GM13976 (cell line): ENCODE measurements around the gene NPAS2.

Source experiments
- DNase-seq: peaks from one replicate; pipeline ENCODE4 v3.0.0; 2012; ENCODE audit warnings: low spot score
- in situ Hi-C: fragments of 300-500 bp; cut with MboI; formaldehyde crosslinking; loops from one replicate; pipeline ENCODE4 v1.12.0; 2022; ENCODE audit warnings: low sequenced_read_pairs, mixed read lengths, inconsistent platforms; ENCODE audit not compliant: unreplicated experiment
- TF ChIP-seq, protein P1 (sequence below): IDR thresholded peaks from 2 replicates; pipeline ENCODE4 v1.5.1; 2012; ENCODE audit warnings: borderline replicate concordance, mild to moderate bottlenecking; ENCODE audit not compliant: insufficient read depth; ENCODE audit errors: extremely low read depth, missing control alignments, control extremely low read depth

Gene NPAS2

DNA sequence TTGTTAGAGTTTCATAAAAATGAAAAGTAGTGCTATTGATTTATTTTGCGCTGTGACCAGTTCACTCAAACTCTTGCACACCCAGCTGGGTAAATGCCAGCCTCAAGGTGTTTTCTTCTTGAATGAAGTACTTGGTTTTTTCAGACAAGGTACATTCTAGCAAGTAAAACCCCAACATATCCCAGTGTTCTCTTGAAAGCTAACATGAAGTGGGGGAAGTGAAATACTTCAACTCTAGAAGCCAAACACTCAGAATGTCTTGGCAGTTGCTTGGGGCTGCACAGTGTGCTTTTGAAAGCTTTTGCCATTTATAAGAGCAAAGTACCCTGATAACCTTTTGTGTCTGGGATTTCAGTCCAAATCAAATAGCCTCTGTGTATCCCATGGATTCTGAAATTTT, 13.4 kb downstream of the NPAS2 start:
- DNase-seq = no peak
- TF ChIP-seq, protein P1, sequence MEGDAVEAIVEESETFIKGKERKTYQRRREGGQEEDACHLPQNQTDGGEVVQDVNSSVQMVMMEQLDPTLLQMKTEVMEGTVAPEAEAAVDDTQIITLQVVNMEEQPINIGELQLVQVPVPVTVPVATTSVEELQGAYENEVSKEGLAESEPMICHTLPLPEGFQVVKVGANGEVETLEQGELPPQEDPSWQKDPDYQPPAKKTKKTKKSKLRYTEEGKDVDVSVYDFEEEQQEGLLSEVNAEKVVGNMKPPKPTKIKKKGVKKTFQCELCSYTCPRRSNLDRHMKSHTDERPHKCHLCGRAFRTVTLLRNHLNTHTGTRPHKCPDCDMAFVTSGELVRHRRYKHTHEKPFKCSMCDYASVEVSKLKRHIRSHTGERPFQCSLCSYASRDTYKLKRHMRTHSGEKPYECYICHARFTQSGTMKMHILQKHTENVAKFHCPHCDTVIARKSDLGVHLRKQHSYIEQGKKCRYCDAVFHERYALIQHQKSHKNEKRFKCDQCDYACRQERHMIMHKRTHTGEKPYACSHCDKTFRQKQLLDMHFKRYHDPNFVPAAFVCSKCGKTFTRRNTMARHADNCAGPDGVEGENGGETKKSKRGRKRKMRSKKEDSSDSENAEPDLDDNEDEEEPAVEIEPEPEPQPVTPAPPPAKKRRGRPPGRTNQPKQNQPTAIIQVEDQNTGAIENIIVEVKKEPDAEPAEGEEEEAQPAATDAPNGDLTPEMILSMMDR = no peak
- in situ Hi-C loops = no loop called here

DNA sequence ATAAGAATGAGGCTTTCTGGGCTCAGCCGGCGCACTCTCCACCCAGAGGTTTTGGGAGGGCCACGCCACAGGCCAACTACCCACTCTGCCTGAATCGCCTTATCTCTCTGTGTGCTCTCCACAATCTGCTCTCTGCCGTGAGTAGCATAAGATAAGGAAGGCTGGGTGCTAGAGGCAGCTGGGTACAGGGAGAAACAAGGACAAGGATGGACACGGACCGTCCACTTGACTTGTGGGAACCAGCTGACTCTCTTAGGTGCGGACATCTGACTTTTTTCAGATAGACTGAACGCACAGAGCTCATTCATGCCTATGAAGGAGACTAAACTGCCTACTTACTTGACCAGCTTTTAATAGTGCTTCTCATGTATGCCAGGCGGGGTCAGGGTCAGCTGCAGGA, 14.3 kb downstream of the NPAS2 start:
- in situ Hi-C loops = no loop called here
- DNase-seq = no peak
- TF ChIP-seq, protein P1 = no peak

DNA sequence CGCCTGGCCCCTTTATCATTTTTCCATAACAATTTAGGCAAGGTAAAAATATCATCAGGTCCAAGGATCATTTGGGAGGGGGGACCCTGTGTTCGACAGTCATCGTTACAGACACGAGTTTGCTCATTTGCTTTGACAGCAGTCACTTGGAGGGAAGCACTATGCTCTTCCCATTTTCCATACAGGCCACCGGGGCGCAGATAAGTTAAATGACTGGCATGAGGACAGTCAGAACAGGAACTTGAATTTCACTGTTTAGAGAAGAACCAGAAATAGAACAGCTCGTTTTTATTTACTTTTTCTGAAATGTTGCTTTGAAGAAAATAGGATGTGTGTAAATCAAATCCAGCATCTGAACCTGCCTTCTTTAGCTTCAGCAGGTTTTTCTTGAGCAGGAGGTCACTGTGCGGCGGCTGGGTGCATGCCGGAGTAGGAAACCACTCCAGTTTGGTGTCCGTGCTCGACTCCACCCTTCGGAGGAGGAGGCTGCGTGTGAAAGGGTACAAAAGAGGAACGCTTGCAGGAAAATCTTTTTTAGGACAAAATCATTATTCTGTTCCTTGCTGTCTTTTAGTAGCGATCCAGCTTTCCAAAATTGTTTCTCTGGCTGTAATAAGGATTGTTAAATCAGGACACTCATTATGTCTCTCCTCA, 15.2 kb downstream of the NPAS2 start:
- in situ Hi-C loops = no loop called here
- TF ChIP-seq, protein P1 = no peak
- no peak for DNase-seq

DNA sequence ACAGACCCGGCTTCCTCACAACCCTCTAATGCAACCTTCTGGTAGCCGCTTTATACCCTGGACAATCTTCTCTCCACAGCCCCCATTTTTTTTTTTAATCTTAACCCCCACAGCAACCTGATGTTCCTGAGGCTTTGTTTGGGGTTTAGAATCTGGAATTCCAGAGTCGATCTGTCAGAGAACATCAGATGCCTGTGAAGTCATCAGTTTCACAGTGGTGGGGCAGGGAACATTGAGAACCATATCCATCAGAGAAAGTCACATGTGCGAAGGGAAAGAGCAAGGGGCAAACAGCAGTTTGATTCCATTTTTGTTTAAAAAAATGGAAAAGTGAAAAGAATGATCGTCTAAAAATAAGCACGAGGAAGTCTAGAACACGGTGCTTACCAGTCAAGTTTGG, 20.6 kb downstream of the NPAS2 start:
- in situ Hi-C loops = no loop called here
- TF ChIP-seq, protein P1 = no peak
- no peak for DNase-seq

DNA sequence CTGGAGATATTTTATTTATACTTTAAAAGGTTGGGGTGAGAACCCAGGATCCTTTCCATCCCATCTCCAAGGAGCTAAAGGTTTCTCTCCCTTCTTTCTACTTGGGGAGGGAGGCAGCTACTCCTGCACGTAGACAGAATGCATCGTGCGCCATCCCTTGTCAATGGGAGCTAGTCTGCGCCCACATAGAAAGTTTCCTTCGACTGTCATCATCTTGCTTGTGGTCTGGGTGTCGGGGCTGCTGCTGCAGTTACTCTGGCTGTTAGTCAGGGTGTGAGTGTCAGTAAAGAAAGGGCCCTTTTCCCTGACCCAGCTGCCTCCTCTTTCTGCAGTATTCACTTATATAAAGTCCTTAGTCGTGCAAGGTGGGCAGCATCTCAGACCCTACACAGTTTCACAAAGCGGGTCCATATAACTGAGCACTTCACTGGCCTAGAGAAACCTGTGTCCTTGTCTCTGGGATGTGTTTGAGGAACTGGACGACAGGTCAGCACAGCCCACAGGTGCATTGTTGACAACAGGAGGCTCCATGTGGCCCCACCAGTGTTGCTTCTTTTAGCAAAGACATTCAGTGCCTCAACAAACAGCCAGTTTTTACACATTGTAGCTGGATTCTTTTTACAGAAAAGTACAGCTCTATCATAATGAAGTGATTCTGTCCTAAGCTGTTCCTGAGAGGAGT, 22.4 kb downstream of the NPAS2 start:
- in situ Hi-C loops = no loop called here
- TF ChIP-seq, protein P1 = no peak
- DNase-seq = no peak

DNA sequence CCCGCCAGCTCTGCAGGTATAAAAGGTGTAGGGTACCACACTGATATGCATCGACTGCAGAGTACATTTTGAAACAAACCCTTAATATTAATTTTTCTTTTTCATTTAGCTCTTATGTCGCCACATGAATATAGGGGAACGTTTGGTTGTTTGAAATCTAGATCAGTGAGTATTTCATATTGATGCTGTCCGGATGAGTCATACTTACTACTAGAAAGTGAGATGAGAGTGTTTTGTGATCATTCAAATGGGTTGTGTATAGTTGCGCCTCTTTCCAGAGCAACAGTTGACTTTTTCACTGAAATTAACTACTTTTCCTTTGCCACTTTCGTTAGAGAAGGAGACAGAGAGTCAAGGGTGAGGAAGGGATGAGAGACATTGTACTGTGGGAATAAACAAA, 24.6 kb downstream of the NPAS2 start:
- TF ChIP-seq, protein P1 = no peak
- in situ Hi-C loops = no loop called here

More for the DNA sequence above, 24.6 kb downstream of the NPAS2 start:
- DNase-seq = no peak
